GM12878 (cell line): ENCODE measurements around the gene TRABD2A. TPM values are rescaled to one million over a fixed set of nuclear protein-coding genes. Genes with fewer than 3 reads are reported as not detected.

Experiments used
- ATAC-seq: fragments of 200-7000 bp; cut with Tn5 transposase; 3 replicates; pipeline ENCODE4 v1.9.1; 2020; ENCODE audit warnings: mild to moderate bottlenecking, moderate library complexity
- BruUV-seq: library from RNA; stranded (reverse); fragments of 400-500 nt; replicated peaks from 2 replicates; lab custom pipeline; 2021; lab: Mats Ljungman, UMichigan
- CTCF ChIA-PET: fragments of 300-600 bp; sonication (Branson Sonifier 250); formaldehyde crosslinking; extraction: SDS; loops from one replicate; lab custom pipeline; 2021; ENCODE audit warnings: inconsistent platforms; lab: Yijun Ruan, JAX
- POLR2A ChIA-PET: fragments of 350-600 bp; formaldehyde crosslinking; extraction: SDS; loops from one replicate; lab custom pipeline; 2021; ENCODE audit warnings: inconsistent platforms; lab: Charles Lee
- RAD21 ChIA-PET: fragments of 300-600 bp; sonication (Branson Sonifier 250); formaldehyde crosslinking; loops from one replicate; lab custom pipeline; 2023; ENCODE audit warnings: antibody characterized with exemption; ENCODE audit not compliant: unreplicated experiment; lab: Charles Lee
- SMC1A ChIA-PET: fragments of 300-600 bp; sonication (Branson Sonifier 250); formaldehyde crosslinking; loops from one replicate; lab custom pipeline; 2023; ENCODE audit not compliant: unreplicated experiment, uncharacterized antibody; lab: Charles Lee
- DNase-seq: peaks from one replicate; pipeline ENCODE4 v3.0.0-alpha.2; 2011; ENCODE audit warnings: low read depth, low spot score
- FAIRE-seq: peaks from 3 replicates; lab custom pipeline; 2011; peaks lifted over from hg19 to GRCh38; lab: Jason Lieb, UNC
- H2AFZ ChIP-seq: 2 replicates; pipeline ENCODE4 v1.6.0; 2011; ENCODE audit warnings: low read depth, low read length, control low read depth; ENCODE audit not compliant: control insufficient read depth
- H3K27ac ChIP-seq: 2 replicates; pipeline ENCODE4 v1.5.1; 2011; ENCODE audit warnings: control low read depth; ENCODE audit not compliant: control insufficient read depth, insufficient read depth
- H3K27me3 ChIP-seq, 2 experiments: replicated peaks in 1 of 2; 2 replicates each; pipeline versions ENCODE4 v1.6.0 to v1.6.1; 2011; ENCODE audit warnings: low read length in 1 of 2; ENCODE audit not compliant: control insufficient read depth in 2 of 2, insufficient read depth in 2 of 2
- H3K36me3 ChIP-seq, 2 experiments: 2 replicates each; pipeline ENCODE4 v1.5.1; 2011; ENCODE audit warnings: low read length in 1 of 2; ENCODE audit not compliant: control insufficient read depth in 2 of 2, insufficient read depth in 2 of 2
- H3K4me1 ChIP-seq: 2 replicates; pipeline ENCODE4 v1.6.1; 2011; ENCODE audit warnings: mild to moderate bottlenecking, low read length, moderate library complexity, mixed read lengths; ENCODE audit not compliant: control insufficient read depth, insufficient read depth
- H3K4me2 ChIP-seq: 2 replicates; pipeline ENCODE4 v1.6.0; 2011; ENCODE audit warnings: control low read depth; ENCODE audit not compliant: control insufficient read depth, insufficient read depth
- H3K4me3 ChIP-seq: fragments of 200-600 bp; sonication (generic); 2 replicates; pipeline ENCODE4 v1.5.1; 2016
- H3K79me2 ChIP-seq: 2 replicates; pipeline ENCODE4 v1.6.0; 2011; ENCODE audit warnings: low read length; ENCODE audit not compliant: control insufficient read depth, insufficient read depth
- H3K9ac ChIP-seq: 2 replicates; pipeline ENCODE4 v1.8.0; 2011; ENCODE audit warnings: low read length, control low read depth, mixed read lengths; ENCODE audit not compliant: control insufficient read depth, insufficient read depth
- H3K9me3 ChIP-seq: replicated peaks from 3 replicates; pipeline ENCODE4 v1.5.1; 2011; ENCODE audit warnings: mild to moderate bottlenecking, low read length; ENCODE audit not compliant: control insufficient read depth, insufficient read depth
- H4K20me1 ChIP-seq: 2 replicates; pipeline ENCODE4 v1.6.0; 2011; ENCODE audit not compliant: control insufficient read depth, insufficient read depth
- BCL3 ChIP-seq: IDR thresholded peaks from 2 replicates; pipeline ENCODE4 v1.6.1; 2011; ENCODE audit warnings: borderline replicate concordance, low read depth, mild to moderate bottlenecking, moderate library complexity, low read length; ENCODE audit not compliant: insufficient read depth, poor library complexity, severe bottlenecking
- EGR1 ChIP-seq, 2 experiments: IDR thresholded peaks; 1 replicate in 1 of 2; 2 replicates in 1 of 2; pipeline ENCODE4 v1.6.1; 2011 to 2012; ENCODE audit warnings: low read depth in 2 of 2, low read length in 2 of 2, borderline replicate concordance in 1 of 2, mild to moderate bottlenecking in 1 of 2, moderate library complexity in 1 of 2
- EP300 ChIP-seq, 2 experiments: fragments of 150-350 bp in 1 of 2; IDR thresholded peaks; 2 replicates each; pipeline ENCODE4 v1.6.1; 2011 to 2012; ENCODE audit warnings: low read depth in 2 of 2, low read length in 2 of 2, borderline replicate concordance in 1 of 2, improper control_type of control experiment in 1 of 2, inconsistent platforms in 1 of 2; ENCODE audit not compliant: control insufficient read depth in 1 of 2
- HCFC1 ChIP-seq: fragments of 150-350 bp; IDR thresholded peaks from 2 replicates; pipeline ENCODE4 v1.6.1; 2014; ENCODE audit warnings: low read length
- IKZF2 ChIP-seq, 2 experiments: fragments of 450-650 bp; IDR thresholded peaks; 2 replicates each; pipeline ENCODE4 v1.6.1; 2017; ENCODE audit warnings: mild to moderate bottlenecking in 2 of 2, moderate library complexity in 2 of 2
- PBX3 ChIP-seq: IDR thresholded peaks from 2 replicates; pipeline ENCODE4 v1.6.1; 2011; ENCODE audit warnings: mild to moderate bottlenecking, low read depth, low read length, moderate library complexity; ENCODE audit not compliant: insufficient replicate concordance
- POLR2AphosphoS2 ChIP-seq: IDR thresholded peaks from 2 replicates; pipeline ENCODE4 v1.6.1; 2011; ENCODE audit warnings: low read depth, mild to moderate bottlenecking, low read length, improper control_type of control experiment, moderate library complexity
- RAD21 ChIP-seq: IDR thresholded peaks from 2 replicates; pipeline ENCODE4 v1.6.1; 2011; ENCODE audit warnings: mild to moderate bottlenecking, low read depth, low read length, moderate library complexity; ENCODE audit not compliant: insufficient read depth
- RBBP5 ChIP-seq: fragments of 200-600 bp; sonication (generic); conservative IDR thresholded peaks from 2 replicates; pipeline ENCODE4 v1.6.1; 2016
- RELA ChIP-seq: fragments of 450-650 bp; IDR thresholded peaks from 2 replicates; pipeline ENCODE4 v1.8.0; 2014; ENCODE audit warnings: borderline replicate concordance; ENCODE audit not compliant: partially characterized antibody
- SMARCA5 ChIP-seq: fragments of 450-650 bp; IDR thresholded peaks from 2 replicates; pipeline ENCODE4 v1.6.1; 2017; ENCODE audit warnings: mild to moderate bottlenecking
- SUZ12 ChIP-seq: fragments of 200-600 bp; sonication (generic); IDR thresholded peaks from one replicate; pipeline ENCODE4 v1.6.1; 2018; ENCODE audit warnings: antibody characterized with exemption, mild to moderate bottlenecking; ENCODE audit not compliant: unreplicated experiment
- ZSCAN29 ChIP-seq: fragments of 450-650 bp; IDR thresholded peaks from 2 replicates; pipeline ENCODE4 v1.6.1; 2017; ENCODE audit warnings: mild to moderate bottlenecking, moderate library complexity
- WGBS: methylation state at CpG from one replicate; pipeline ENCODE4 v1.1.6; 2016; ENCODE audit warnings: low lambda C conversion rate; ENCODE audit not compliant: insufficient replicate concordance, insufficient coverage; ENCODE audit errors: missing lambda C conversion rate; 5-methylcytosine and 5-hydroxymethylcytosine counted together
- in situ Hi-C: fragments of 300-500 bp; cut with MboI; formaldehyde crosslinking; loops from 9 replicates; pipeline ENCODE4 v1.14.3; 2018; ENCODE audit warnings: mixed read lengths
- intact Hi-C: fragments of 100-400 bp; cut with micrococcal nuclease; formaldehyde crosslinking; loops from one replicate; pipeline ENCODE4 v1.14.2; 2022; ENCODE audit not compliant: unreplicated experiment
- polyA plus RNA-seq, 11 experiments: library from polyadenylated mRNA; depleted of rRNA in 4 of 11; unstranded in 6 of 11; stranded (reverse) in 5 of 11; fragments of >200 nt; fragmentation: Nextera tagmentation in 4 of 11; fragmentation: Illumina TruSeq in 1 of 11; extraction: Ambion mirVana in 4 of 11; extraction: Trizol in 1 of 11; gene quantifications; 1 replicate in 1 of 11; 2 replicates in 10 of 11; pipeline versions ENCODE4 v1.2.1 to v1.2.3, GENCODE V29; 2011 to 2016; ENCODE audit warnings: inconsistent platforms in 2 of 11, missing spikeins in 2 of 11, low read depth in 1 of 11
- total RNA-seq, 4 experiments: library from RNA; depleted of rRNA in 3 of 4; stranded (reverse); fragments of >200 nt in 3 of 4; fragmentation: Illumina TruSeq in 1 of 4; extraction: Trizol in 1 of 4; gene quantifications; 2 replicates each; pipeline versions ENCODE4 v1.2.1 to v1.2.3, GENCODE V29; 2013 to 2021
- TF ChIP-seq, protein P1 (sequence below): fragments of 450-650 bp; formaldehyde crosslinking; IDR thresholded peaks from 2 replicates; pipeline ENCODE4 v1.4.0; 2022; ENCODE audit warnings: mild to moderate bottlenecking, moderate library complexity
- TF ChIP-seq, protein P2 (sequence below): fragments of 450-650 bp; IDR thresholded peaks from 2 replicates; pipeline ENCODE4 v1.6.1; 2018; ENCODE audit warnings: borderline replicate concordance, mild to moderate bottlenecking; ENCODE audit not compliant: partially characterized antibody

Gene TRABD2A
- total and polyA plus RNA-seq, 10 of the 15 experiments (the other 5 are each of a cell fraction or from before 2014, with no cell fraction given) = 1.4 to 7.6 (median 4.1) TPM

- peaks cover 5% of the 10 kb centered on the region in 2 experiments; a peak in 2 of 4 replicates for H3K27me3 ChIP-seq
- SMC1A ChIA-PET = no interaction called here
- peaks cover 6% of the 10 kb centered on the region for H3K4me1 ChIP-seq
- FAIRE-seq = no peak
- CTCF ChIA-PET = no interaction called here
- no peak for ATAC-seq
- in situ Hi-C loops (no loop called here), intact Hi-C loops (no loop called here)
- RAD21 ChIA-PET = no interaction called here
- BruUV-seq = no TSS peak
- H3K4me3 ChIP-seq = no peak overlapping the region
- no peaks in the 10 kb centered on the region for H4K20me1 ChIP-seq
- H3K4me2 ChIP-seq = no peak overlapping the region
- 69% methylated on average over 6 of the region's 6 CpGs for WGBS
- DNase-seq = no peak
- H3K9me3 ChIP-seq = no peaks in the 10 kb centered on the region
- H3K79me2 ChIP-seq = no peaks in the 10 kb centered on the region
- POLR2A ChIA-PET = no interaction called here
- no peak overlapping the region for H2AFZ ChIP-seq
- no peak overlapping the region for H3K27ac ChIP-seq
- no peak overlapping the region for H3K9ac ChIP-seq
- no peaks in the 10 kb centered on the region for H3K36me3 ChIP-seq
- no peak for TF ChIP-seq RAD21
- TF ChIP-seq, protein P1, sequence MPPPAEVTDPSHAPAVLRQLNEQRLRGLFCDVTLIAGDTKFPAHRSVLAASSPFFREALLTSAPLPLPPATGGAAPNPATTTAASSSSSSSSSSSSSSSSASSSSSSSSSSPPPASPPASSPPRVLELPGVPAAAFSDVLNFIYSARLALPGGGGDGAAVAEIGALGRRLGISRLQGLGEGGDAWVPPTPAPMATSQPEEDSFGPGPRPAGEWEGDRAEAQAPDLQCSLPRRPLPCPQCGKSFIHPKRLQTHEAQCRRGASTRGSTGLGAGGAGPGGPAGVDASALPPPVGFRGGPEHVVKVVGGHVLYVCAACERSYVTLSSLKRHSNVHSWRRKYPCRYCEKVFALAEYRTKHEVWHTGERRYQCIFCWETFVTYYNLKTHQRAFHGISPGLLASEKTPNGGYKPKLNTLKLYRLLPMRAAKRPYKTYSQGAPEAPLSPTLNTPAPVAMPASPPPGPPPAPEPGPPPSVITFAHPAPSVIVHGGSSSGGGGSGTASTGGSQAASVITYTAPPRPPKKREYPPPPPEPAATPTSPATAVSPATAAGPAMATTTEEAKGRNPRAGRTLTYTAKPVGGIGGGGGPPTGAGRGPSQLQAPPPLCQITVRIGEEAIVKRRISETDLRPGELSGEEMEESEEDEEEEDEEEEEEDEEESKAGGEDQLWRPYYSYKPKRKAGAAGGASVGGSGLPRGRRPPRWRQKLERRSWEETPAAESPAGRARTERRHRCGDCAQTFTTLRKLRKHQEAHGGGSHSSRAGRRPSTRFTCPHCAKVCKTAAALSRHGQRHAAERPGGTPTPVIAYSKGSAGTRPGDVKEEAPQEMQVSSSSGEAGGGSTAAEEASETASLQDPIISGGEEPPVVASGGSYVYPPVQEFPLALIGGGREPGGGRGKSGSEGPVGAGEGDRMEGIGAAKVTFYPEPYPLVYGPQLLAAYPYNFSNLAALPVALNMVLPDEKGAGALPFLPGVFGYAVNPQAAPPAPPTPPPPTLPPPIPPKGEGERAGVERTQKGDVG (CRISPR knock-in tag) = no peak
- no peak for TF ChIP-seq RELA
- TF ChIP-seq SMARCA5 = no peak
- TF ChIP-seq BCL3 = no peak
- no peak for TF ChIP-seq POLR2AphosphoS2
- TF ChIP-seq SUZ12 = no peak
- TF ChIP-seq EP300 (IDR thresholded peaks at IDR 0.05; ENCODE audit: borderline replicate concordance in 1 of 2, control insufficient read depth in 1 of 2, low read depth in 2 of 2, low read length in 2 of 2) = no peak
- no peak for TF ChIP-seq IKZF2 (IDR thresholded peaks at IDR 0.05)
- TF ChIP-seq ZSCAN29 = no peak
- TF ChIP-seq EGR1 (IDR thresholded peaks at IDR 0.05; ENCODE audit: borderline replicate concordance in 1 of 2, low read depth in 2 of 2, low read length in 2 of 2) = no peak
- TF ChIP-seq, protein P2, sequence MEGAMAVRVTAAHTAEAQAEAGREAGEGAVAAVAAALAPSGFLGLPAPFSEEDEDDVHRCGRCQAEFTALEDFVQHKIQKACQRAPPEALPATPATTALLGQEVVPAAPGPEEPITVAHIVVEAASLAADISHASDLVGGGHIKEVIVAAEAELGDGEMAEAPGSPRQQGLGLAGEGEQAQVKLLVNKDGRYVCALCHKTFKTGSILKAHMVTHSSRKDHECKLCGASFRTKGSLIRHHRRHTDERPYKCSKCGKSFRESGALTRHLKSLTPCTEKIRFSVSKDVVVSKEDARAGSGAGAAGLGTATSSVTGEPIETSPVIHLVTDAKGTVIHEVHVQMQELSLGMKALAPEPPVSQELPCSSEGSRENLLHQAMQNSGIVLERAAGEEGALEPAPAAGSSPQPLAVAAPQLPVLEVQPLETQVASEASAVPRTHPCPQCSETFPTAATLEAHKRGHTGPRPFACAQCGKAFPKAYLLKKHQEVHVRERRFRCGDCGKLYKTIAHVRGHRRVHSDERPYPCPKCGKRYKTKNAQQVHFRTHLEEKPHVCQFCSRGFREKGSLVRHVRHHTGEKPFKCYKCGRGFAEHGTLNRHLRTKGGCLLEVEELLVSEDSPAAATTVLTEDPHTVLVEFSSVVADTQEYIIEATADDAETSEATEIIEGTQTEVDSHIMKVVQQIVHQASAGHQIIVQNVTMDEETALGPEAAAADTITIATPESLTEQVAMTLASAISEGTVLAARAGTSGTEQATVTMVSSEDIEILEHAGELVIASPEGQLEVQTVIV = no peak
- TF ChIP-seq HCFC1 = no peak
- no peak for TF ChIP-seq PBX3
- TF ChIP-seq RBBP5 = no peak
Measured at GRCh38 chr2:84811839-84812431, 68.9 kb downstream of the TRABD2A start.
